Measurements from ENCODE around the gene METTL5. TPM values are rescaled to one million over a fixed set of nuclear protein-coding genes. Genes with fewer than 3 reads are reported as not detected.

The METTL5 gene
- total RNA-seq, 1 donor from 2014 or later, result 74.0 TPM

DNA sequence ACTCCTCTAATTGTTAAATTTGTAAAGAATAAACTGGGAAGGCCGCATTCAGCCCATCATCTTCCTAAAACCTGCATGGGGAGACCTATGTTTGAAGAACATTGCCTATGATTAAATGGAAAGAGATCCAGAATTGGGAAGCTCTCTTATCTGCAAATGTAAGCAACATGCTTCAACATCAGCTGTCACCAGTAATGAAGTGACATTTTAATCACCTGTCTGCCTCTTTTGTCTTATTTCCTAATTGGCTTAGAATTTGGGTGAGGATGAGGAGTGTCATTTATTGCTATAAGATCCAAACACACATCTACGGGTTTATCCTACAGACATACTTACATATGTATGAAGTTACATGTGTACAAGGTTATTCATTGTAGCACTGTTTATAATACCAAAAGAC is 52.1 kb downstream of the METTL5 start:
- H3K27me3 ChIP-seq (ENCODE audit: control insufficient read depth, insufficient read depth, low read length), result no peaks in the 10 kb centered on the region
- no peak for DNase-seq (ENCODE audit: low read depth)
- H3K36me3 ChIP-seq (ENCODE audit: control insufficient read depth, insufficient read depth, low read length), result no peaks in the 10 kb centered on the region
- no peak overlapping the region for H3K4me3 ChIP-seq (ENCODE audit: low read depth, low read length)
- FAIRE-seq, result no peak
- TF ChIP-seq, protein P1, sequence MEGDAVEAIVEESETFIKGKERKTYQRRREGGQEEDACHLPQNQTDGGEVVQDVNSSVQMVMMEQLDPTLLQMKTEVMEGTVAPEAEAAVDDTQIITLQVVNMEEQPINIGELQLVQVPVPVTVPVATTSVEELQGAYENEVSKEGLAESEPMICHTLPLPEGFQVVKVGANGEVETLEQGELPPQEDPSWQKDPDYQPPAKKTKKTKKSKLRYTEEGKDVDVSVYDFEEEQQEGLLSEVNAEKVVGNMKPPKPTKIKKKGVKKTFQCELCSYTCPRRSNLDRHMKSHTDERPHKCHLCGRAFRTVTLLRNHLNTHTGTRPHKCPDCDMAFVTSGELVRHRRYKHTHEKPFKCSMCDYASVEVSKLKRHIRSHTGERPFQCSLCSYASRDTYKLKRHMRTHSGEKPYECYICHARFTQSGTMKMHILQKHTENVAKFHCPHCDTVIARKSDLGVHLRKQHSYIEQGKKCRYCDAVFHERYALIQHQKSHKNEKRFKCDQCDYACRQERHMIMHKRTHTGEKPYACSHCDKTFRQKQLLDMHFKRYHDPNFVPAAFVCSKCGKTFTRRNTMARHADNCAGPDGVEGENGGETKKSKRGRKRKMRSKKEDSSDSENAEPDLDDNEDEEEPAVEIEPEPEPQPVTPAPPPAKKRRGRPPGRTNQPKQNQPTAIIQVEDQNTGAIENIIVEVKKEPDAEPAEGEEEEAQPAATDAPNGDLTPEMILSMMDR (IDR thresholded peaks at IDR 0.05; ENCODE audit: insufficient read depth, low read length, severe bottlenecking), result no peak

DNA sequence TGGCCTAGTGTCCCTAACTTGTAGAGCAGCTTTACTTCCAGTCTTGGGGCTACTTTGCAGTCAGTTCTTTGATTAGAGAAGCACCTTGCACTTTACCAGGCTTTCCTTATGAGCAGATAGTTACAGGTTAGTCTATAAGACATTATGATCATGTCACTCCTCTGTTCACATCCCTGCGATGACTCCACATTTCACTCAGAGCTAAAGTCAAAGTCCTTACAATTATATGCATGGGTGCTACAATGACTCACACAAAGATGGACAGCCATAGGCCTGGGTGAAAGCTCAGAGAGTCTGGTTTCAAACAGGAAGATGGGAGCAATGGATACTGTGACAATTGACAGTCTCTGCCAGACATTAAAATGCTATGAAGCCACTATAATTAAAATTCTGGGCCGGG is 53.1 kb downstream of the METTL5 start:
- FAIRE-seq (no peak), DNase-seq (ENCODE audit: low read depth) (no peak)
- H3K36me3 ChIP-seq (ENCODE audit: control insufficient read depth, insufficient read depth, low read length), result no peaks in the 10 kb centered on the region
- TF ChIP-seq, protein P1 (IDR thresholded peaks at IDR 0.05; ENCODE audit: insufficient read depth, low read length, severe bottlenecking), result no peak
- H3K4me3 ChIP-seq (ENCODE audit: low read depth, low read length), result no peak overlapping the region
- H3K27me3 ChIP-seq (ENCODE audit: control insufficient read depth, insufficient read depth, low read length), result no peaks in the 10 kb centered on the region

DNA sequence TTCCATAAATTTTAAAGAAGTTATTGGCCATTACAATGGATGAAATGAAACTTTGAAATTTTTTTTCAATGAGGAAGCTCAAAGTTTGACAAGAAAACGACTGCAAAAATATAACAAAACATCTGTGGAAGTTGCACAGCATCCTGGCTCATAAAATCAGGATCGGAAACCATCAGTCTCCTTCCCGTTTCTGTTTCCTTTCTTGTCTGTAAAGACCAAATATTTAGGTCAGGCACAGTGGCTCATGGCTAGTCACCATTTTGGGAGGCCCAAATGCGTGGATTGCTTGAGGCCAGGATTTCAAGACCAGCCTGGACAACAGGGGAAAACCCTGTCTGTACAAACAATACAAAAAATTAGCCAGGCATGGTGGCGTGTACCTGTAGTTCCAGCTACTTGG is 53.7 kb downstream of the METTL5 start:
- H3K36me3 ChIP-seq (ENCODE audit: control insufficient read depth, insufficient read depth, low read length), result no peaks in the 10 kb centered on the region
- no peak for DNase-seq (ENCODE audit: low read depth)
- no peak overlapping the region for H3K4me3 ChIP-seq (ENCODE audit: low read depth, low read length)
- no peaks in the 10 kb centered on the region for H3K27me3 ChIP-seq (ENCODE audit: control insufficient read depth, insufficient read depth, low read length)
- TF ChIP-seq, protein P1 (IDR thresholded peaks at IDR 0.05; ENCODE audit: insufficient read depth, low read length, severe bottlenecking), result no peak
- FAIRE-seq, result no peak

DNA sequence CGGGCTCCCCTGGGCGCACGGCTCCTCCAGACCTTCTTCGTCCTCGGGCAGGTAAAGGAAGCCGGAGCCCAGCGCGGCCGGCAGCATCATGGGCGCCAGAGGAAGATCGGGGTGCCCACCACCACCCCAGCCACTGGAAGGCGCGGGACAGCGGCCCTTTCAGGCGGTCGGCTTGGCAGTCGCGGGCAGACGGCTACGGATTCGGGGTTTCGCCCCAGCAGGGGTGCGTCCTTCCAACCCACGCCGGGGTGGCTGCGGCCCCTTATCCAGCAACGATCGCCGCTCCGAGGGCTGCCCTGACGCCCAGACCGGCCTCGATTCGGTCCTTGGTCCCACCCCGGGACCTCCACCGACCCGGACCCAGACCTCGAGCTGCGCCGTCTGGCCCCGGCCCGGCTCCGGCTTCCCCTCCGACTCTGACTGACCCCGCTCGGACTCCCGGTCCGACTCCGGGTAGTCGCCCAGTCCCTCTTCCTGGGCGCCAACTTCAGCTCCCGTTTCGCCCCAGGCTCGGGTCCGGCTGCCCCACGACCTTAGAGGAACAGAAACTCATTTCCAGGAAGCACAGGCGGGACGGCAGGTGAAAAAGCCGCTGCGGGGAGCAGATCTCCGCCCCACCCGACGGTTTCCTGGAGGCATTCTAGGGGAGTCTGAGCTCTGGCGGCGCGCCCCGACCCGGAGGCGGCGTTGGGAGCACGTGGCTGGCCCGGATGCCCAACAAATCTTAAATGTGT is 56.3 kb downstream of the METTL5 start:
- TF ChIP-seq, protein P1 (IDR thresholded peaks at IDR 0.05; ENCODE audit: insufficient read depth, low read length, severe bottlenecking), result no peak
- no peak for FAIRE-seq
- H3K4me3 ChIP-seq (ENCODE audit: low read depth, low read length), result peak overlapping the region; percentile 18

DNA sequence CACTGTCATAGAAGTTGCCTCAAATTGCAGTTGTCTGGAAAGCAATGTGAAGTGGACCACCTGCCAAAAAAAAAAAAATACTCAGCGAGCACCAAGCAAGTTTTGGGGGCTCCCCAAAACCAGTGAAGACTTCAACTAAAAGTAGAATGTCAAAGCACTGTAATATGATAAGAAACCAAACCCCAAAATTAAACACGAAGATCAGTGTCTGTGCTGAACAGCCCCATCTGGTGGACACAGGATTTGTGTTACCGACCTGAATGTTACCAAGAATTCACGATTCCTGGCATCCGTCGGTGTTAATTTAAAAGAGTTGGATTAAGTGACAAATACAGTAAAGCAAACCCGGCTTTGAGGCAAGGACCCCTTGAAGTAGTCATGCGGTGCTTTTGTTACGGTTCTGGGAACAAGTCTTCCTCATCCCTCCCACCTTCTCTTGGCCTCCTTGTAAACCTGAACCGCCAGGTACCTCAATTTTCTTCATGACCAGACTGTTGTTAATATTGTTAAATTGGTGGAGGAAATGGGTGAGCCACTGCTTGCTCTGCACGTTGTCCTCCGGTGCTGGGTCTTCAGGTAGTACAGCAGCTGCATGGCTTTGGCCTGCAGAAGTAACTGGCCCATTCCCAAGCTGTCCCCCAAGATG is 57.3 kb downstream of the METTL5 start:
- H3K4me3 ChIP-seq (ENCODE audit: low read depth, low read length), result no peak overlapping the region
- FAIRE-seq (no peak), DNase-seq (ENCODE audit: low read depth) (peak; percentile 50)
- no peaks in the 10 kb centered on the region for H3K27me3 ChIP-seq (ENCODE audit: control insufficient read depth, insufficient read depth, low read length)
- TF ChIP-seq, protein P1 (IDR thresholded peaks at IDR 0.05; ENCODE audit: insufficient read depth, low read length, severe bottlenecking), result peak; percentile 68
- H3K36me3 ChIP-seq (ENCODE audit: control insufficient read depth, insufficient read depth, low read length), result no peaks in the 10 kb centered on the region

More for the DNA sequence above, 56.3 kb downstream of the METTL5 start:
- no peak for DNase-seq (ENCODE audit: low read depth)
- Histone ChIP-seq H3K36me3 (ENCODE audit: control insufficient read depth, insufficient read depth, low read length) (no peaks in the 10 kb centered on the region), H3K27me3 (ENCODE audit: control insufficient read depth, insufficient read depth, low read length) (no peaks in the 10 kb centered on the region)
